ENCODE results near the gene HDHD5. TPM values are rescaled to one million over a fixed set of nuclear protein-coding genes. Genes with fewer than 3 reads are reported as not detected.

HDHD5 gene
- total RNA-seq, 2 donors from 2014 or later, result 39.4 to 53.0 TPM

DNA sequence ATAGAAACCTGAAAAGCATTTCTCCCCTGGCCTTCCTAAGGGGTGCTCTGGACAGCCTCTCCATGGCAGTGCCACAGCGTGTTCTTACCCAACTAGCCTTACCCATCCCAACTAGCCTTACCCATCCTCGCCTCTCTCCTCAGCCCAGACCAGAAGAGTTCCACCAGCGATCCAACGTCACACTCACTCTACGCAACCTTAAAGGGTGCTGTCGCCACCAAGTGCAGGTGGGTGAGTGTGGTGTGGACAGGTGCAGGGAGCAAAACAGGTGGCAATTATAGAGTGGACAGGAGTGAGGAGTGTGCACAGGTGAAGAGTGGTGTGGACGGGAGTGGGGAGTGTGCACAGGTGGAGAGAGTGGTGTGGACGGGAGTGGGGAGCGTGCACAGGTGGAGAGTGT, 55.7 kb downstream of the HDHD5 start:
- Mint-ChIP-seq H3K36me3 (ENCODE audit: low read depth) (peaks cover 61% of the 10 kb centered on the region), H3K9me3 (no peaks in the 10 kb centered on the region), H3K27me3 (ENCODE audit: insufficient read depth) (no peaks in the 10 kb centered on the region), H3K4me1 (no peaks in the 10 kb centered on the region), H3K4me3 (no peak overlapping the region), H3K27ac (no peak overlapping the region)
- Histone ChIP-seq H3K27ac (ENCODE audit: low read depth, low read length) (no peak overlapping the region), H3K36me3 (ENCODE audit: control insufficient read depth, insufficient read depth, low read length) (peaks cover 90% of the 10 kb centered on the region), H3K27me3 (ENCODE audit: control insufficient read depth, insufficient read depth, low read length, poor library complexity, severe bottlenecking) (no peaks in the 10 kb centered on the region), H3K9me3 (ENCODE audit: control insufficient read depth, low read length) (no peaks in the 10 kb centered on the region), H3K4me3 (ENCODE audit: low read length) (no peak overlapping the region), H3K9ac (ENCODE audit: extremely low read depth, low read length, poor library complexity, severe bottlenecking) (no peak overlapping the region), H3K4me1 (ENCODE audit: control insufficient read depth, insufficient read depth, low read length) (no peaks in the 10 kb centered on the region)
- 97 to 98% methylated on average over 7 to 9 of the region's 9 CpGs for WGBS, 2 experiments (ENCODE audit: insufficient coverage in 1 of 2, insufficient read length in 1 of 2)
- no peak for DNase-seq
- TF ChIP-seq, protein P1, sequence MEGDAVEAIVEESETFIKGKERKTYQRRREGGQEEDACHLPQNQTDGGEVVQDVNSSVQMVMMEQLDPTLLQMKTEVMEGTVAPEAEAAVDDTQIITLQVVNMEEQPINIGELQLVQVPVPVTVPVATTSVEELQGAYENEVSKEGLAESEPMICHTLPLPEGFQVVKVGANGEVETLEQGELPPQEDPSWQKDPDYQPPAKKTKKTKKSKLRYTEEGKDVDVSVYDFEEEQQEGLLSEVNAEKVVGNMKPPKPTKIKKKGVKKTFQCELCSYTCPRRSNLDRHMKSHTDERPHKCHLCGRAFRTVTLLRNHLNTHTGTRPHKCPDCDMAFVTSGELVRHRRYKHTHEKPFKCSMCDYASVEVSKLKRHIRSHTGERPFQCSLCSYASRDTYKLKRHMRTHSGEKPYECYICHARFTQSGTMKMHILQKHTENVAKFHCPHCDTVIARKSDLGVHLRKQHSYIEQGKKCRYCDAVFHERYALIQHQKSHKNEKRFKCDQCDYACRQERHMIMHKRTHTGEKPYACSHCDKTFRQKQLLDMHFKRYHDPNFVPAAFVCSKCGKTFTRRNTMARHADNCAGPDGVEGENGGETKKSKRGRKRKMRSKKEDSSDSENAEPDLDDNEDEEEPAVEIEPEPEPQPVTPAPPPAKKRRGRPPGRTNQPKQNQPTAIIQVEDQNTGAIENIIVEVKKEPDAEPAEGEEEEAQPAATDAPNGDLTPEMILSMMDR (conservative IDR thresholded peaks at IDR 0.05), result no peak

DNA sequence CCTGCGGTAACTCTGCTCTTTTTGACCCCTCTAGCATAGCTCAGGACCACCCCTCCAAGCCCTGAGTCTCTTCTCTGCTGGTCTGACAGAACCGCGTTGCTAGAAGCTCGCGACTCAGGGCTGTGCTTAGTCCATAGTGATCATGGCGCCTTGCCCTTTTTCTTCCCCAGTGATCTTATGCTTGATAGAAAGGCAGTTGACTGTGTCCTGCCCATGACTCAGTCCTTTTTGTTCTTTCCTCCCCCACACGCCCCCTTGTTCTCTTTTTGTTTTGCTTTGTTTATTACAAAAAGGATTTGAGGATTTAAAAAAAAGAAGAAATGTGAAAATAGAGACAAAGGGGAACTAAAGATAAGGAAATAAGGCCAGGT, 56.8 kb downstream of the HDHD5 start:
- WGBS, 2 experiments (ENCODE audit: insufficient coverage in 1 of 2, insufficient read length in 1 of 2), result 98% methylated on average over 5 to 7 of the region's 7 CpGs
- Histone ChIP-seq H3K27me3 (ENCODE audit: control insufficient read depth, insufficient read depth, low read length, poor library complexity, severe bottlenecking) (no peaks in the 10 kb centered on the region), H3K9me3 (ENCODE audit: control insufficient read depth, low read length) (no peaks in the 10 kb centered on the region), H3K36me3 (ENCODE audit: control insufficient read depth, insufficient read depth, low read length) (peaks cover 90% of the 10 kb centered on the region), H3K4me3 (ENCODE audit: low read length) (no peak overlapping the region), H3K4me1 (ENCODE audit: control insufficient read depth, insufficient read depth, low read length) (no peaks in the 10 kb centered on the region), H3K9ac (ENCODE audit: extremely low read depth, low read length, poor library complexity, severe bottlenecking) (no peak overlapping the region), H3K27ac (ENCODE audit: low read depth, low read length) (no peak overlapping the region)
- H3K36me3 Mint-ChIP-seq (ENCODE audit: low read depth), result peaks cover 58% of the 10 kb centered on the region
- H3K4me3 Mint-ChIP-seq, result no peak overlapping the region
- H3K9me3 Mint-ChIP-seq, result no peaks in the 10 kb centered on the region
- no peaks in the 10 kb centered on the region for H3K4me1 Mint-ChIP-seq
- H3K27ac Mint-ChIP-seq, result peak overlapping the region; percentile 22
- TF ChIP-seq, protein P1 (conservative IDR thresholded peaks at IDR 0.05), result no peak
- H3K27me3 Mint-ChIP-seq (ENCODE audit: insufficient read depth), result no peaks in the 10 kb centered on the region
- no peak for DNase-seq

DNA sequence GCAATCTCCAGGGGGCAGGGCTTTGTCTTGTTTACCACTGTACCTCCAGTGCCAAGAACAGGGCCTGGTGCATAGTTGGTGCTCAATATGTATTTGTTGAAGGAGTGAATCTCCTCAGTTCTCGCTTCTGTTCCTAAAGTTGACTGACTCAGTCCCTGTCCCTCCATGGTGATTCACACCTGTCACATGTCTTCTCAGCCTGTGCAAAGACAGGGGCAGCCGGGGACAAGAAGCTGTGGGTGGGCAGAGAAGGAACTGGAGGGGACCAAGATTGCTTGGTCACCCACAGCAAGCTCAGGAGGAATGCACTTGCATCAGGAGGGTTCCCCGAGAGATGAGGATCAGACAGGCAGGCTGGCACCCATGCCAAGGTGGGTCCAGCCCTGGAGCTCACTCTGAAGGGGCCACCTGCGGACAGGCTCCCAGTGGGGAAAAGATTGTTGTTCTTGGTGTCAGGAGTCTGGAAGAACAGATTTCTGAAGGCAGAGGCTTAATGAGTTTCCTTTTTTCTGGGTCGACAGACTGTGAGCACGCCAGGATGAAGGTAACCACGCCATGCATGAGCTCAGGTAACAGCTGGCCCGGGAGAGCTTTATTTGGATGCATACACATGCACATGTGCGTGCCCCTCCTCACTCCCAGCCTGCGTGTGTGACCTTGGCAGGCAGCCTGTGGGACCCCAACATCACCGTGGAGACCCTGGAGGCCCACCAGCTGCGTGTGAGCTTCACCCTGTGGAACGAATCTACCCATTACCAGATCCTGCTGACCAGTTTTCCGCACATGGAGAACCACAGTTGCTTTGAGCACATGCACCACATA, 57.4 kb downstream of the HDHD5 start:
- no peak for DNase-seq
- Histone ChIP-seq H3K4me3 (ENCODE audit: low read length) (no peak overlapping the region), H3K4me1 (ENCODE audit: control insufficient read depth, insufficient read depth, low read length) (no peaks in the 10 kb centered on the region), H3K36me3 (ENCODE audit: control insufficient read depth, insufficient read depth, low read length) (peaks cover 90% of the 10 kb centered on the region), H3K27me3 (ENCODE audit: control insufficient read depth, insufficient read depth, low read length, poor library complexity, severe bottlenecking) (no peaks in the 10 kb centered on the region), H3K9ac (ENCODE audit: extremely low read depth, low read length, poor library complexity, severe bottlenecking) (no peak overlapping the region), H3K9me3 (ENCODE audit: control insufficient read depth, low read length) (no peaks in the 10 kb centered on the region), H3K27ac (ENCODE audit: low read depth, low read length) (no peak overlapping the region)
- Mint-ChIP-seq H3K27ac (peak overlapping the region; percentile 22), H3K9me3 (no peaks in the 10 kb centered on the region), H3K27me3 (ENCODE audit: insufficient read depth) (no peaks in the 10 kb centered on the region), H3K4me1 (no peaks in the 10 kb centered on the region), H3K36me3 (ENCODE audit: low read depth) (peaks cover 59% of the 10 kb centered on the region), H3K4me3 (no peak overlapping the region)
- TF ChIP-seq, protein P1 (conservative IDR thresholded peaks at IDR 0.05), result no peak
- WGBS, 2 experiments (ENCODE audit: insufficient coverage in 1 of 2, insufficient read length in 1 of 2), result 91 to 92% methylated on average over 11 to 14 of the region's 14 CpGs

All from endodermal cell (in vitro differentiated cells).